ENCODE results near the gene UBR2.

GRCh38 chr6:42629845-42630244 lies 66.0 kb downstream of the UBR2 start:
- TF ChIP-seq, protein P1, sequence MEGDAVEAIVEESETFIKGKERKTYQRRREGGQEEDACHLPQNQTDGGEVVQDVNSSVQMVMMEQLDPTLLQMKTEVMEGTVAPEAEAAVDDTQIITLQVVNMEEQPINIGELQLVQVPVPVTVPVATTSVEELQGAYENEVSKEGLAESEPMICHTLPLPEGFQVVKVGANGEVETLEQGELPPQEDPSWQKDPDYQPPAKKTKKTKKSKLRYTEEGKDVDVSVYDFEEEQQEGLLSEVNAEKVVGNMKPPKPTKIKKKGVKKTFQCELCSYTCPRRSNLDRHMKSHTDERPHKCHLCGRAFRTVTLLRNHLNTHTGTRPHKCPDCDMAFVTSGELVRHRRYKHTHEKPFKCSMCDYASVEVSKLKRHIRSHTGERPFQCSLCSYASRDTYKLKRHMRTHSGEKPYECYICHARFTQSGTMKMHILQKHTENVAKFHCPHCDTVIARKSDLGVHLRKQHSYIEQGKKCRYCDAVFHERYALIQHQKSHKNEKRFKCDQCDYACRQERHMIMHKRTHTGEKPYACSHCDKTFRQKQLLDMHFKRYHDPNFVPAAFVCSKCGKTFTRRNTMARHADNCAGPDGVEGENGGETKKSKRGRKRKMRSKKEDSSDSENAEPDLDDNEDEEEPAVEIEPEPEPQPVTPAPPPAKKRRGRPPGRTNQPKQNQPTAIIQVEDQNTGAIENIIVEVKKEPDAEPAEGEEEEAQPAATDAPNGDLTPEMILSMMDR (IDR thresholded peaks at IDR 0.05) = no peak
- TF ChIP-seq POLR2A (IDR thresholded peaks at IDR 0.05) = no peak

Data from adrenal gland (tissue), 5 donors.